GM12878 (cell line): Measurements from ENCODE around the gene SYNGR3. TPM values are rescaled to one million over a fixed set of nuclear protein-coding genes. Genes with fewer than 3 reads are reported as not detected.

Source experiments
- BCL11A ChIP-seq: IDR thresholded peaks from 2 replicates; pipeline ENCODE4 v1.6.1; 2011; ENCODE audit warnings: low read depth, low read length
- CEBPB ChIP-seq, 2 experiments: fragments of 150-350 bp in 1 of 2; IDR thresholded peaks; 2 replicates each; pipeline ENCODE4 v1.6.1; 2012 to 2014; ENCODE audit warnings: low read depth in 2 of 2, low read length in 2 of 2, borderline replicate concordance in 1 of 2, inconsistent platforms in 1 of 2
- CHD1 ChIP-seq: IDR thresholded peaks from 2 replicates; pipeline ENCODE4 v1.6.1; 2012; ENCODE audit warnings: low read depth, low read length, improper control_type of control experiment
- CHD2 ChIP-seq: IDR thresholded peaks from 2 replicates; pipeline ENCODE4 v1.6.1; 2011; ENCODE audit warnings: low read depth, low read length, improper control_type of control experiment, borderline replicate concordance
- CHD4 ChIP-seq: fragments of 200-600 bp; sonication (generic); IDR thresholded peaks from 2 replicates; pipeline ENCODE4 v1.6.1; 2016; ENCODE audit warnings: mild to moderate bottlenecking
- ETV6 ChIP-seq, 2 experiments: fragments of 450-650 bp in 1 of 2; IDR thresholded peaks in 1 of 2; conservative IDR thresholded peaks in 1 of 2; 2 replicates each; pipeline ENCODE4 v1.6.1; 2014; ENCODE audit warnings: antibody characterized with exemption in 1 of 2, borderline replicate concordance in 1 of 2, low read depth in 1 of 2, mild to moderate bottlenecking in 1 of 2, moderate library complexity in 1 of 2
- FOS ChIP-seq: IDR thresholded peaks from 3 replicates; pipeline ENCODE4 v1.6.1; 2011; ENCODE audit warnings: borderline replicate concordance; ENCODE audit not compliant: insufficient read length; ENCODE audit errors: extremely low read depth
- GABPA ChIP-seq: IDR thresholded peaks from 2 replicates; pipeline ENCODE4 v1.6.1; 2014; ENCODE audit warnings: antibody characterized with exemption, low read depth, mild to moderate bottlenecking, inconsistent platforms
- HDAC2 ChIP-seq: fragments of 200-600 bp; sonication (generic); IDR thresholded peaks from 2 replicates; pipeline ENCODE4 v1.6.1; 2017
- HSF1 ChIP-seq: fragments of 150-350 bp; IDR thresholded peaks from 2 replicates; pipeline ENCODE4 v1.6.1; 2014; ENCODE audit warnings: mild to moderate bottlenecking, low read depth, low read length
- JUNB ChIP-seq: IDR thresholded peaks from 2 replicates; pipeline ENCODE4 v1.6.1; 2016; ENCODE audit warnings: antibody characterized with exemption, mild to moderate bottlenecking
- KAT2A ChIP-seq: conservative IDR thresholded peaks from 2 replicates; pipeline ENCODE4 v1.6.1; 2011; ENCODE audit warnings: low read depth, low read length; ENCODE audit not compliant: control insufficient read depth
- LARP7 ChIP-seq: fragments of 450-650 bp; IDR thresholded peaks from 2 replicates; pipeline ENCODE4 v1.6.1; 2017; ENCODE audit warnings: mild to moderate bottlenecking
- MEF2A ChIP-seq: IDR thresholded peaks from 2 replicates; pipeline ENCODE4 v1.6.1; 2011; ENCODE audit warnings: low read depth, mild to moderate bottlenecking, low read length, moderate library complexity; ENCODE audit not compliant: insufficient read depth
- MEF2B ChIP-seq: fragments of 450-650 bp; IDR thresholded peaks from 2 replicates; pipeline ENCODE4 v1.6.1; 2018; ENCODE audit warnings: mild to moderate bottlenecking, moderate library complexity; ENCODE audit not compliant: partially characterized antibody, poor library complexity, severe bottlenecking
- NBN ChIP-seq: fragments of 450-650 bp; IDR thresholded peaks from 2 replicates; pipeline ENCODE4 v1.6.1; 2016
- NFIC ChIP-seq: IDR thresholded peaks from 2 replicates; pipeline ENCODE4 v1.6.1; 2012; ENCODE audit warnings: low read depth, mild to moderate bottlenecking, inconsistent platforms, low read length, moderate library complexity
- NR2C1 ChIP-seq: fragments of 450-650 bp; IDR thresholded peaks from 2 replicates; pipeline ENCODE4 v1.6.1; 2017; ENCODE audit warnings: antibody characterized with exemption, mild to moderate bottlenecking, moderate library complexity
- POLR2AphosphoS2 ChIP-seq: IDR thresholded peaks from 2 replicates; pipeline ENCODE4 v1.6.1; 2011; ENCODE audit warnings: low read depth, mild to moderate bottlenecking, low read length, improper control_type of control experiment, moderate library complexity
- RAD21 ChIP-seq: IDR thresholded peaks from 2 replicates; pipeline ENCODE4 v1.6.1; 2011; ENCODE audit warnings: mild to moderate bottlenecking, low read depth, low read length, moderate library complexity; ENCODE audit not compliant: insufficient read depth
- RELA ChIP-seq: fragments of 450-650 bp; IDR thresholded peaks from 2 replicates; pipeline ENCODE4 v1.8.0; 2014; ENCODE audit warnings: borderline replicate concordance; ENCODE audit not compliant: partially characterized antibody
- SMC3 ChIP-seq: IDR thresholded peaks from 2 replicates; pipeline ENCODE4 v1.6.1; 2011; ENCODE audit warnings: low read length, improper control_type of control experiment, borderline replicate concordance
- SP1 ChIP-seq: IDR thresholded peaks from one replicate; pipeline ENCODE4 v1.6.1; 2011; ENCODE audit warnings: low read depth, low read length
- SRF ChIP-seq, 2 experiments: IDR thresholded peaks; 2 replicates each; pipeline ENCODE4 v1.6.1; 2011; ENCODE audit warnings: low read depth in 2 of 2, low read length in 2 of 2, mild to moderate bottlenecking in 1 of 2, moderate library complexity in 1 of 2
- SUZ12 ChIP-seq: fragments of 200-600 bp; sonication (generic); IDR thresholded peaks from one replicate; pipeline ENCODE4 v1.6.1; 2018; ENCODE audit warnings: antibody characterized with exemption, mild to moderate bottlenecking; ENCODE audit not compliant: unreplicated experiment
- TCF12 ChIP-seq: IDR thresholded peaks from 2 replicates; pipeline ENCODE4 v1.6.1; 2011; ENCODE audit warnings: low read depth, mild to moderate bottlenecking, low read length
- ZBTB33 ChIP-seq: fragments of 450-650 bp; IDR thresholded peaks from 2 replicates; pipeline ENCODE4 v1.6.1; 2017; ENCODE audit warnings: mild to moderate bottlenecking
- ZBTB4 ChIP-seq: fragments of 450-650 bp; formaldehyde crosslinking; IDR thresholded peaks from 2 replicates; pipeline ENCODE4 v1.4.0; 2022; ENCODE audit warnings: mild to moderate bottlenecking, moderate library complexity
- polyA plus RNA-seq, 11 experiments: library from polyadenylated mRNA; depleted of rRNA in 4 of 11; unstranded in 6 of 11; stranded (reverse) in 5 of 11; fragments of >200 nt; fragmentation: Nextera tagmentation in 4 of 11; fragmentation: Illumina TruSeq in 1 of 11; extraction: Ambion mirVana in 4 of 11; extraction: Trizol in 1 of 11; gene quantifications; 1 replicate in 1 of 11; 2 replicates in 10 of 11; pipeline versions ENCODE4 v1.2.1 to v1.2.3, GENCODE V29; 2011 to 2016; ENCODE audit warnings: inconsistent platforms in 2 of 11, missing spikeins in 2 of 11, low read depth in 1 of 11
- total RNA-seq, 4 experiments: library from RNA; depleted of rRNA in 3 of 4; stranded (reverse); fragments of >200 nt in 3 of 4; fragmentation: Illumina TruSeq in 1 of 4; extraction: Trizol in 1 of 4; gene quantifications; 2 replicates each; pipeline versions ENCODE4 v1.2.1 to v1.2.3, GENCODE V29; 2013 to 2021

Gene SYNGR3
- total and polyA plus RNA-seq, 10 of the 15 experiments (the other 5 are each of a cell fraction or from before 2014, with no cell fraction given) = 1.2 to 18.1 (median 6.6) TPM

- TF ChIP-seq GABPA = no peak
- TF ChIP-seq ZBTB4 (CRISPR knock-in tag) = no peak
- no peak for TF ChIP-seq HDAC2
- no peak for TF ChIP-seq NFIC
- TF ChIP-seq CHD1 = no peak
- no peak for TF ChIP-seq LARP7
- TF ChIP-seq CHD4 = no peak
- TF ChIP-seq JUNB = no peak
- no peak for TF ChIP-seq KAT2A
- no peak for TF ChIP-seq BCL11A
- peak; percentile 2 for TF ChIP-seq SP1
- TF ChIP-seq MEF2B = peak; percentile 82
- TF ChIP-seq TCF12 = 0 out of 2 replicates have a peak, but pooled peaks have one; percentile 9
- no peak for TF ChIP-seq SMC3
- no peak for TF ChIP-seq MEF2A
- TF ChIP-seq RAD21 = no peak
- no peak for TF ChIP-seq HSF1
- TF ChIP-seq CEBPB (IDR thresholded peaks at IDR 0.05; ENCODE audit: borderline replicate concordance in 1 of 2, low read depth in 2 of 2, low read length in 2 of 2) = no peak
- no peak for TF ChIP-seq FOS
- TF ChIP-seq SRF (IDR thresholded peaks at IDR 0.05; ENCODE audit: low read depth in 2 of 2, low read length in 2 of 2) = no peak
- no peak for TF ChIP-seq SUZ12
- peak in 1 of 2 experiments; percentile 80; a peak in 1 of 4 replicates for TF ChIP-seq ETV6 (conservative IDR thresholded peaks at IDR 0.05 in 1 of 2, IDR thresholded peaks at IDR 0.05 in 1 of 2; ENCODE audit: borderline replicate concordance in 1 of 2, low read depth in 1 of 2)
- no peak for TF ChIP-seq ZBTB33
- no peak for TF ChIP-seq POLR2AphosphoS2
- TF ChIP-seq RELA = peak; percentile 13
- TF ChIP-seq CHD2 = no peak
- no peak for TF ChIP-seq NR2C1
- TF ChIP-seq NBN = peak; percentile 15; the same call in 1 of the 2 replicates
Observed at GRCh38 chr16:1991135-1991551, 1.4 kb downstream of the SYNGR3 start (continued).
